NT2/D1 (cell line): ENCODE data around the gene CNTN2.

Experiments
- DNase-seq: peaks from one replicate; pipeline ENCODE4 v3.0.0-alpha.2; 2011; ENCODE audit warnings: low read depth, low spot score
- H3K27me3 ChIP-seq: 2 replicates; pipeline ENCODE4 v1.6.0; 2011; ENCODE audit warnings: mild to moderate bottlenecking; ENCODE audit not compliant: insufficient read length, insufficient read depth
- H3K36me3 ChIP-seq: 2 replicates; pipeline ENCODE4 v1.6.1; 2011; ENCODE audit warnings: mild to moderate bottlenecking, low read length, mixed read lengths; ENCODE audit not compliant: insufficient read depth, insufficient read length
- H3K4me1 ChIP-seq: 2 replicates; pipeline ENCODE4 v1.5.1; 2011; ENCODE audit not compliant: insufficient read depth, insufficient read length
- H3K4me3 ChIP-seq: 2 replicates; pipeline ENCODE4 v1.5.1; 2011; ENCODE audit warnings: low read depth; ENCODE audit not compliant: insufficient read length
- H3K9ac ChIP-seq: 2 replicates; pipeline ENCODE4 v1.6.0; 2011; ENCODE audit warnings: low read depth; ENCODE audit not compliant: insufficient read length
- H3K9me3 ChIP-seq: 2 replicates; pipeline ENCODE4 v1.5.1; 2011; ENCODE audit warnings: mild to moderate bottlenecking, low read length; ENCODE audit not compliant: insufficient read depth
- SUZ12 ChIP-seq: IDR thresholded peaks from 2 replicates; pipeline ENCODE4 v1.6.1; 2011; ENCODE audit not compliant: insufficient read length, insufficient read depth; ENCODE audit errors: extremely low read depth
- YY1 ChIP-seq: IDR thresholded peaks from 2 replicates; pipeline ENCODE4 v1.6.1; 2011; ENCODE audit not compliant: insufficient read length, insufficient read depth
- ZNF274 ChIP-seq: IDR thresholded peaks from 2 replicates; pipeline ENCODE4 v1.6.1; 2011; ENCODE audit warnings: mild to moderate bottlenecking, low read depth, low read length

CNTN2 gene

DNA sequence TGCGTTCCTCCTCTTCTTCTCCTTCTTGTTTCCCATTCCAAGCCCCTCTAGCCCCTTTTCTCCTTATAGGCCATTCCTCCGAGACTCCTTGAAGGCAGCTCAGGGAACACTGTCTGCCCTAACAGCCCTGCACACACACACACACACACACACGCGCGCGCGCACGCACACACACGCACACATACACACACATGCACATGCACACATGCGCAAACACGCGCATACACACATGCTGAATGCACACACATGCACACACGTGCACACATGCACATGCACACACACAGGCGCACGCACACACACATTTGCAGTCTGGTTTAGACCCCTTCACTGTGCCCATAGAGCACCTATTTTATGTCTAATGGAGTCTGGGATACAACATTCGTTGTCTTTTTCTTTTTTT lies 17.8 kb upstream of the CNTN2 start:
- Histone ChIP-seq H3K4me3 (no peak overlapping the region), H3K4me1 (peaks cover 17% of the 10 kb centered on the region), H3K36me3 (no peaks in the 10 kb centered on the region), H3K9me3 (no peaks in the 10 kb centered on the region), H3K27me3 (peaks cover 61% of the 10 kb centered on the region), H3K9ac (no peak overlapping the region)
- DNase-seq = no peak
- TF ChIP-seq YY1 = no peak
- no peak for TF ChIP-seq ZNF274
- TF ChIP-seq SUZ12 = no peak

DNA sequence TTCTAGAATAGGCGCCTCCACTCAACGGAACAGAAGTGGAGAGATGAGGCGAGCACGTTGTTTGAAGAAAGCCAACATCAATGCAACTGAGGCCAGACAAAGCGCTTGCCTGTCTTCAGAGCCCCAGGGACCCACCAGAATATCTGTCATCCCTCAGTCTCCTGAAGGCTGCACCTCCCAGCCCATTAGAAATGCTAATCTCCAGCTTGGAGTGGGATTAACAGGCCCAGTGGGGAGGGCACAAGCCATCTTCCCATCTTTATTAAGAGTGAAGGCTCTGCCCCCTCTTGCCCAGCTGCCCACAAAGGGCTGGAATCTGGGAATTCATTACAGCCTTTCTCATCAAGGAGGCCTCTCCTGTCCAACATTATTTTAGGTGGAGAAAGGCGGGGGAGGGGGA lies 16.8 kb upstream of the CNTN2 start:
- no peak for TF ChIP-seq SUZ12
- TF ChIP-seq YY1 = no peak
- no peak for TF ChIP-seq ZNF274
- H3K9ac ChIP-seq = no peak overlapping the region
- peak; percentile 57 for DNase-seq
- no peaks in the 10 kb centered on the region for H3K36me3 ChIP-seq
- H3K27me3 ChIP-seq = peaks cover 52% of the 10 kb centered on the region
- peaks cover 25% of the 10 kb centered on the region for H3K4me1 ChIP-seq
- H3K9me3 ChIP-seq = no peaks in the 10 kb centered on the region
- no peak overlapping the region for H3K4me3 ChIP-seq

DNA sequence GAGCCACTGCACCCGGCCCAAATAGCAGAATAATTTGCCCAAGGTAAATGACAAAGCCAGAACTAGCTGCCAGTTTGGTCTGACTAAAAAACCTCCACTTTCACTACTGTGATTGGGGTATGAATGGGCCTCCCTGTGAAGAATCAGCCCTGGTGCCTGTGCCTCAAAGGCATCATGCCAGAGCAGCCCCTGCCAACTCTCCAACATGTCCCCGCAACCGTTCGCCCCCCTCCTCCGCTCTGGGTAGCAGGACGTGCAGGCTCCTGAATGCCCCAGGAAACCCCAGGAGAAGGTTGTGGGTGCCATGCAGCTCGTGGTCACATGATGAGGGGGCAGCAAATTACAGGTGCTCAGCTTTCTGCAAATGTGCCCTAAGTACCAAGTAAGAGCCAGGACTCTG lies 14.6 kb upstream of the CNTN2 start:
- no peak overlapping the region for H3K9ac ChIP-seq

DNA sequence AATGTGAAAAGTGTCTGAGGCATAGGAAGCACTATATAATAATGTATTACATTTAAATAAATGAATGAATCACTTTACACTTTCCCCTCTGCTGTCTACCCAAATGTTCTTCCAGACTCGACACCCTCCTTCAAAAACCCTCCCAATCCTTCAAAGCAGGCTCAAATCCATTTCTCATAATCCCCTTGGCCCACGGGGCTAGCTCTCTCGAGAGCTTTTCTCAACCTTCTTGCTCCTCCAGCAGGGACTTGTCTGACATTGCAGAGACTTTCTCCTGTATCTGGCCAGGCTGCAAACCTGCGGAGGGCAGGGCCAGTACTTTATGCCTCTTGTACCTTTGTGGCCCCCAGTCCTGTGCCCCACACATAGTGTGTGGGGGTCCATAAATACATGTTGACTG lies 14.1 kb upstream of the CNTN2 start:
- Histone ChIP-seq H3K4me1 (peaks cover 32% of the 10 kb centered on the region), H3K4me3 (no peak overlapping the region), H3K9ac (no peak overlapping the region), H3K9me3 (no peaks in the 10 kb centered on the region), H3K36me3 (no peaks in the 10 kb centered on the region), H3K27me3 (peaks cover 50% of the 10 kb centered on the region)
- TF ChIP-seq ZNF274 (no peak), YY1 (no peak), SUZ12 (no peak)
- no peak for DNase-seq

More for the DNA sequence above, 14.6 kb upstream of the CNTN2 start:
- H3K9me3 ChIP-seq = no peaks in the 10 kb centered on the region
- peaks cover 48% of the 10 kb centered on the region for H3K27me3 ChIP-seq
- H3K36me3 ChIP-seq = no peaks in the 10 kb centered on the region
- peaks cover 30% of the 10 kb centered on the region for H3K4me1 ChIP-seq
- no peak overlapping the region for H3K4me3 ChIP-seq
- no peak for TF ChIP-seq YY1
- TF ChIP-seq ZNF274 = no peak
- TF ChIP-seq SUZ12 = no peak
- no peak for DNase-seq

DNA sequence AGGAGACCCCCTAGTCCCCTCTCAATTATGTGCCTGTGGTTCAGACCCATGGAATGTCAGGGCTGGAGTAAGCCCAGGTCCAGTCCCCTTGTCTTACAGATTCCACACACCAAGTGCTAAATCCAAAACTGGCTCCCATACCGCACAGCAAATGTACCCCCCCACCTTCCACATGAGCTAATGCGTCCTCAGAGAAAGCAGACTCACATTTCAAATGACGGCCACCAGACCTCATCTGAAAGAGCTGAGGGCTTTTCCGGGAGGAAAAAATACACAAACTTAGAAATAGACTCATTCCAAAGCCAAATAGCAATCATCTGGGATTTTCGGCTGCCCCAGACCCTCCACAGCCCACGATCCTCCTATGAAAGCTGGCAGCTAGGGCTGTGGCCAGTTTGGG lies 12.8 kb upstream of the CNTN2 start:
- Histone ChIP-seq H3K4me1 (peaks cover 32% of the 10 kb centered on the region), H3K4me3 (no peak overlapping the region), H3K9me3 (no peaks in the 10 kb centered on the region), H3K36me3 (no peaks in the 10 kb centered on the region), H3K27me3 (peaks cover 41% of the 10 kb centered on the region), H3K9ac (no peak overlapping the region)
- TF ChIP-seq SUZ12 (no peak), ZNF274 (no peak), YY1 (no peak)
- DNase-seq = no peak

DNA sequence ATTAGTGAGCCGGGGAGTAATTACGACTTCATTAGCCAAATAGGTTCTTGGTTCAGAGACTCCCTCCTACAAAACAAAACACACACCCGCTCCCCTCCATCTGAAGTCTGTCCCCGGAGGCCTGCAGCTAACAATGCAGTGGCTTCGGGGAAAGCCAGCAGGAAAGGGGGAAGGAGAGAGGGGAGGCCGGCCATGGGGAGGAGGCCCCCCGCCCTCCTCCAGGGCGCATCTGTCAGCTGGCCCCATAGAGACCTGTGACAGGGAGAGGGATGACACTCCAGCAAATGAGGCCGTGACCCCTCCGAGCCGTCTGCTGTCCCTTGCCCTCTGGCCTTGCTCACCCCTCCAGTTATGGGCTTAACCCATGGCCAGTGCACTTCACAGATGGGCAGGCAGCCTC lies 12.1 kb upstream of the CNTN2 start:
- H3K9me3 ChIP-seq = no peaks in the 10 kb centered on the region
- no peak for TF ChIP-seq ZNF274
- no peak for TF ChIP-seq SUZ12
- TF ChIP-seq YY1 = no peak
- no peak overlapping the region for H3K9ac ChIP-seq
- H3K4me1 ChIP-seq = peaks cover 29% of the 10 kb centered on the region
- no peak overlapping the region for H3K4me3 ChIP-seq
- no peak for DNase-seq
- H3K36me3 ChIP-seq = no peaks in the 10 kb centered on the region
- H3K27me3 ChIP-seq = peaks cover 39% of the 10 kb centered on the region

DNA sequence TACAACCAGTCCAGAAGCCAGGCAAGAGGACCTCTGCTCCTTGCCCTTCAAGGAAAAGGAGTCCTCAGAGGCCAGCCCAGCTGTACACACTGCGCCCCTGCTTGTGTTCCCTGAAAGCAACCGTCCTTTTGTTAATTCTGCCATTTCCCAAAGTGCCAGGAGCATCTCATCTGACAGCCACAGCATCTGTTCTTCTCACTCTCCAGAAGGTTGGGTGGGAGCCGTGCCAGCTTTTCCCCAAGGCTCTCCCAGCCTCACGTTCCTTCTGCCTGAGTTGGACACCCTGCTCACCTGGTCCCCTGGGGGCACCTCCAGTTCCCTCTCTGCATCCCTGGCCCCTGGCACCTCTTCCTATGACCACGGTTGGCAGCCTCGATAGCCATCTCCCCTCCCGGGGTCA lies 10.5 kb upstream of the CNTN2 start:
- Histone ChIP-seq H3K27me3 (peaks cover 31% of the 10 kb centered on the region), H3K9ac (no peak overlapping the region), H3K4me3 (no peak overlapping the region), H3K4me1 (peaks cover 26% of the 10 kb centered on the region), H3K36me3 (no peaks in the 10 kb centered on the region), H3K9me3 (no peaks in the 10 kb centered on the region)
- TF ChIP-seq ZNF274 = no peak
- no peak for TF ChIP-seq SUZ12
- no peak for TF ChIP-seq YY1
- DNase-seq = no peak
